HUES64 (cell line): ENCODE data around the gene VASN.
"Not testable (repeated sequence)": the region's sequence is repeated elsewhere in the genome, so short reads cannot be mapped to it uniquely, and the experiment has no call there.

Source experiments
- H3K27ac ChIP-seq: 2 replicates; pipeline ENCODE4 v1.7.0; 2013; ENCODE audit warnings: low read depth, low read length, inconsistent platforms
- H3K27me3 ChIP-seq: 2 replicates; pipeline ENCODE4 v1.6.1; 2013; ENCODE audit warnings: mild to moderate bottlenecking, low read length; ENCODE audit not compliant: insufficient read depth
- H3K36me3 ChIP-seq: 2 replicates; pipeline ENCODE4 v1.6.1; 2013; ENCODE audit warnings: mild to moderate bottlenecking, low read length; ENCODE audit not compliant: insufficient read depth
- H3K4me1 ChIP-seq: 2 replicates; pipeline ENCODE4 v1.6.1; 2013; ENCODE audit warnings: mild to moderate bottlenecking, low read length, moderate library complexity; ENCODE audit not compliant: insufficient read depth
- H3K4me3 ChIP-seq: 2 replicates; pipeline ENCODE4 v1.5.1; 2013; ENCODE audit warnings: mild to moderate bottlenecking, low read length, moderate library complexity
- H3K9ac ChIP-seq: 2 replicates; pipeline ENCODE4 v1.6.1; 2013; ENCODE audit warnings: mild to moderate bottlenecking, low read depth, low read length
- H3K9me3 ChIP-seq: 2 replicates; pipeline ENCODE4 v1.6.1; 2013; ENCODE audit warnings: low read depth, low read length; ENCODE audit not compliant: insufficient read depth
- WGBS: fragments of 150-250, 120-280 bp; methylation state at CpG from one replicate; pipeline ENCODE4 v1.1.7; 2013; ENCODE audit warnings: missing lambda C conversion rate; 5-methylcytosine and 5-hydroxymethylcytosine counted together

Gene VASN

DNA sequence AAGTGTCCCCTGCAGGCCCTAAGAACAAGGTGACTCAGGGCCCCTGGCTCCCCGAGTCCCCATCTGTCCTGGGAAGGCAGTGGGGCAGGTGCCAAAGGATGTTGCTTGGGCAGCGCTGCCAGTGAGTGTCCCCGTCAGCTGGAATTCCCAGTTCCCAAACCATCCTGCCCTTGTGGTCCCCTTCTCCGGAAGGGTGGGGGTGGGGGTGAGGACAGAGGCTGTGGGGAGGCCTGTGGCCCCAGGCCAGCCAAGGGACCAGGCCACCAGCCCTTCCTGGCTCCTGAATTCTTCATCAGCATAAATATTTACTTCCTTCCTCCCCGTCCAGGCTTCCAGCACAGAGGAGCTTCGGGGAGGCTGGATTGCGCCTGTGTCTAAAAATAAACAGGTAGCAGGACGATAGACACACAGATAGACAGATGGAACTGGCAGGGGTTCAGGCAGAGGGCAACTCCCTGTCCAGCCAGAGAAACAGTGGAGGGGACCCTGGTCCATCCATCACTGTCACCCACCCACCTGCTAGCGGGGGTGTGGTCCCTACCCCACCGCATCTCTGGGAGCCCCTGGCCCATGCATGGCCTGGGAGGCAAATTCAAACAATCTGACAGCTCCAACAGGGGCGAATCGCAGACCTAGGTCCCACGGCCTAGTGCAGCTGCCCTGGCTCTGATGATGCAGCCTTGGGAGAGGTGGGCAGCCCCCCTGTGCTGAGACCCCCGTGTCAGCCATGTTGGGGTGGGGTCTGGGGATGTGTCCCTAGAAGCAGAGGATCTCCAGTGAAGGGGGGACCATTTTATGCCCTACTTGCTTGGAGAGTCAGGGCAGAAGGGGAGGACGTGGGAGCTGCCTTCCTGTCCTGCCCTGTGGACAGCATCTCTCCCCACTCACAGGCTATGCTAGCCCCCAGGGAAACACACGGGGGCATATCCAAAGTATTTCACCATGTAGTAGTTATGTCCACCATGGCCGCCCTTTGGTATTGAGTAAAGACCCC lies 42.6 kb upstream of the VASN start:
- no peaks in the 10 kb centered on the region for H3K9me3 ChIP-seq
- 0 out of 2 replicates have a peak, but pooled peaks cover 5% of the 10 kb centered on the region for H3K36me3 ChIP-seq
- H3K4me1 ChIP-seq = peaks cover 11% of the 10 kb centered on the region
- peak overlapping the region; percentile 75; the same call in 1 of the 2 replicates for H3K9ac ChIP-seq
- H3K27me3 ChIP-seq = no peaks in the 10 kb centered on the region
- no peak overlapping the region for H3K4me3 ChIP-seq
- peak overlapping the region; percentile 28; the same call in 1 of the 2 replicates for H3K27ac ChIP-seq
- WGBS = 79% methylated on average over 16 of the region's 17 CpGs

DNA sequence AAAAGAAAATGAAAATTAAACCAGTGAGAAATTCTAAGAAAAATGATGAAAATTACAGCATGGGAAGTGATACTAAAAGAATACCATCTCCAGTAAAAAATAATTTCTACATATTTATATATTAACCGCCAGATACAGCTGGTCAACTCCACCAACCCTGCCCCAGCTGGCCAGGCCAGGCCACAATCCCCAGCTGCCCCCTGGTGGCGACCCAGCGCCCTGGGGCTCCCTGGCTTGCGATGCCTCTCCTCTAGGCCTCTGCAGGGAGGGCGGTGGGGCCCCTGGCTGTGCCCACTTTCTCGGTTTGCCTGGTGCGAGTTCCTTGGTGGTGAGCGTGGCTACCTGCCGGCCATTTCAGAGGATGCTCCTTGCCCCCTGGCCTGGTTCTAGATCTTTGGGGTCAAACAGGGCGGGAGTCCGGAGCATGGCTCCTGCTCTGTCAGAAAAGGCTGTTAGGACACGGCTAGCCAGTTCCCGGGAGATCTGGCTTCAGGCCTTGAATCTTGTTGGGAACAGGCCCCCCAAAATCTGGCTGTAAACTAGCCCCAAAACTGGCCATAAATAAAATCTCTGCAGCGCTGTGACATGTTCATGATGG lies 41.3 kb upstream of the VASN start:
- H3K4me1 ChIP-seq = peaks cover 7% of the 10 kb centered on the region; the same call in 1 of the 2 replicates
- H3K27ac ChIP-seq = no peak overlapping the region
- H3K36me3 ChIP-seq = peaks cover 14% of the 10 kb centered on the region
- WGBS = 69% methylated on average over 14 of the region's 14 CpGs
- H3K27me3 ChIP-seq = no peaks in the 10 kb centered on the region
- no peak overlapping the region for H3K4me3 ChIP-seq
- H3K9ac ChIP-seq = no peak overlapping the region
- no peaks in the 10 kb centered on the region for H3K9me3 ChIP-seq

DNA sequence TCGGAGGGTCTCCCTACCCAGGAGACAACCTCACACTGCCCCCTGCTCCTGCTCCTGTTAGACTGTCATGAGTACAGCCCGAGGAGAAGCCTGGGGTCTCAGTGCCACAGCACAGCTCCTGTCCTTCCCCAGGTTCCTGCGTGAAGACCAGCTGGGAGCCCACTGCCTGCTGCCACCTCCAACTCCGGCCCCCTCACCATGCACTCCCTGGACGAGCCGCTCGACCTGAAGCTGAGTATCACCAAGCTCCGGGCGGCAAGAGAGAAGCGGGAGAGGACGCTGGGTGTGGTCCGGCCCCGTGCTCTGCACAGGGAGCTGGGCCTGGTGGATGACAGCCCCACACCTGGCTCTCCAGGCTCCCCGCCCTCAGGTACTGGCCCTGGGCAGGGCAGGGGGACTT lies 39.6 kb upstream of the VASN start:
- Histone ChIP-seq H3K9me3 (no peaks in the 10 kb centered on the region), H3K9ac (no peak overlapping the region), H3K4me1 (peaks cover 7% of the 10 kb centered on the region; the same call in 1 of the 2 replicates), H3K36me3 (peaks cover 21% of the 10 kb centered on the region), H3K4me3 (no peak overlapping the region), H3K27me3 (no peaks in the 10 kb centered on the region), H3K27ac (no peak overlapping the region)
- WGBS = 96% methylated on average over 14 of the region's 14 CpGs

DNA sequence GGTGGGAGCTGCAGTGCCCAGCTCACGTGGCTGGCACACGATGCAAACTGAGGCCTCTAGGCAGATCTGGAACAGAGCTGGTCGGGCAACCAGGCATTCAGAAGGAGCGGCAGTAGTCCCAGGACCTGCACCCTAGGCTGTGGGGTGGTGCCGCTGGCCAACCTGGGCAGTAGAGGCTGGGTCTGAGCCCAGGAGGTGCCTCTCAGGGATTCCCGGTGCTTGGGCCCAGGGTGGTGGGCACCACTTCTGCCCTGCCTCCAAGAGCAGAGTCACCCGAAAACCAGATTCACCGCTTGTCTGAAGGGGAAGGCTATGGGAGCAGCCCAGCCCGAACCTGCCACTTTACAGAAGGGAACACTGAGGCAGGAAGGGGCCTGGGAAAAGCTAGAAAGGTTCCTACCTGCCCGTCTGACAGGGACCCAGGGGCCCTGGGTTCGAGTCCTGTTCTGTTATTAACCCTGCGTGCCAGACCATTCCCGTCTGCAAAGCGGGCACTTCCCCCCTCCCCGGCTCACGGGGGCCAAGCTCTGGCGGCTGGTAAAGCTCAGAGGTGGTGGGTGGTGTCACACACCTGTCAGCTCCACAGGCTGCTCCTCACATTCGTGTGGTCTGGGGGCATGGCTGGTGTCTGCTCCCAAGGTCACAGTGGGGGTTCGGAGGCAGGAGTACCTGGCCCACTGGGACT lies 38.9 kb upstream of the VASN start:
- Histone ChIP-seq H3K9ac (no peak overlapping the region), H3K9me3 (no peaks in the 10 kb centered on the region), H3K4me1 (peaks cover 7% of the 10 kb centered on the region; the same call in 1 of the 2 replicates), H3K27ac (no peak overlapping the region), H3K36me3 (peaks cover 25% of the 10 kb centered on the region), H3K27me3 (no peaks in the 10 kb centered on the region), H3K4me3 (no peak overlapping the region)
- 96% methylated on average over 19 of the region's 19 CpGs for WGBS

DNA sequence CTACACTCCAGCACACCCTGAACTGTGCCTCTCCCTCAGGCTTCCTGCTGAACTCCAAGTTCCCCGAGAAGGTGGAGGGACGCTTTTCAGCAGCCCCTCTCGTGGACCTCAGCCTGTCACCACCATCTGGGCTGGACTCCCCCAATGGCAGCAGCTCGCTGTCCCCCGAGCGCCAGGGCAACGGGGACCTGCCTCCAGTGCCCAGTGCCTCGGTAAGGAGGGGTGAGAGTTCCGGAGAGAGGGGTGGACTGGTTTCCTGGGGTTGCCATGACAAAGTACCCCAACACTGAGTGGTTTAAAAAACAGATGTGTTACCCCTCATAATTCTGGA lies 38.4 kb upstream of the VASN start:
- H3K9me3 ChIP-seq = no peaks in the 10 kb centered on the region
- WGBS = 95% methylated on average over 9 of the region's 9 CpGs

DNA sequence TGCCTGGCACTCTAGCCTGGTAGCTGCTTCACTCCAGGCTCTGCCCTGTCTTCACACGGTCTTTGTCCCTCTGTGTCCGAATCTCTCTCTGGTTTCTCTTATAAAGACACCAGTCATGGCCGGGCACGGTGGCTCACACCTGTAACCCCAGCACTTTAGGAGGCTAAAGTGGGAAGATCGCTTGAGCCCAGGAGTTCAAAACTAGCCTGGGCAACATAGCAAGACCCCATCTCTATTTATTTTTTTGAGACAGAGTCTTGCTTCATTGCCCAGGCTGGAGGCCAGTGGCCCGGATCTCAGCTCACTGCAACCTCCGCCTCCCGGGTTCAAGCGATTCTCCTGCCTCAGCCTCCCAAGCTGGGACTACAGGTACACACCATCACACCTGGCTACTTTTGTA lies 37.9 kb upstream of the VASN start:
- H3K36me3 ChIP-seq = peaks cover 33% of the 10 kb centered on the region
- not testable (repeated sequence) for H3K27ac ChIP-seq
- 96% methylated on average over 9 of the region's 9 CpGs for WGBS

More for the DNA sequence above, 38.4 kb upstream of the VASN start:
- no peaks in the 10 kb centered on the region for H3K27me3 ChIP-seq
- no peak overlapping the region for H3K27ac ChIP-seq
- no peak overlapping the region for H3K4me3 ChIP-seq
- H3K9ac ChIP-seq = no peak overlapping the region
- peaks cover 30% of the 10 kb centered on the region for H3K36me3 ChIP-seq
- H3K4me1 ChIP-seq = peaks cover 6% of the 10 kb centered on the region; the same call in 1 of the 2 replicates

DNA sequence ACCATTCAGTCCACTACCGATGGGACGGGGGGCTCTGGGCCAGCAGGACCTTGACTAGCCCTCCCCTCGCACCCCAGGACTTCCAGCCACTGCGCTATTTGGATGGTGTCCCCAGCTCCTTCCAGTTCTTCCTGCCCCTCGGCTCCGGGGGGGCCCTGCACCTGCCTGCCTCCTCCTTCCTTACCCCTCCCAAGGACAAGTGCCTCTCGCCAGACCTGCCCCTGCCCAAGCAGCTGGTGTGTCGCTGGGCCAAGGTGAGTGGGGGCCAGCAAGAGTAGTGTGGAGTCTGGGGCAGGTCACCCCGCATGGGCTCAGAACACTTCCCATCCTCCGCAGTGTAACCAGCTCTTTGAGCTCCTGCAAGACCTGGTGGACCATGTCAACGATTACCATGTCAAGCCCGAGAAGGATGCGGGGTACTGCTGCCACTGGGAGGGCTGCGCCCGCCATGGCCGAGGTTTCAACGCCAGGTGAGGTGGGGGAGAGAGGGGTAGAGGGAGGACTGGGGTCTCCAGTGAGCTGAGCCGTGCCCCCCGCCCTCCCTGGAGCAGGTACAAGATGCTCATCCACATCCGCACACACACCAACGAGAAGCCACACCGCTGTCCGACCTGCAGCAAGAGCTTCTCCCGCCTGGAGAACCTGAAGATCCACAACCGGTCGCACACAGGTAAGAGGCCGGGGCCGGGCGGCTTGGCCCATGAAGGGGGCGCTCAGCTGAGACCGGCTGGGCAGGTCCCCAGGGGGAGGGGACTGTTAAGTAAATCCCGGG lies 36.7 kb upstream of the VASN start:
- Histone ChIP-seq H3K9ac (no peak overlapping the region), H3K27ac (no peak overlapping the region), H3K4me1 (no peaks in the 10 kb centered on the region), H3K36me3 (peaks cover 38% of the 10 kb centered on the region), H3K4me3 (no peak overlapping the region), H3K9me3 (no peaks in the 10 kb centered on the region), H3K27me3 (no peaks in the 10 kb centered on the region)
- WGBS = 92% methylated on average over 32 of the region's 32 CpGs

More for the DNA sequence above, 37.9 kb upstream of the VASN start:
- H3K4me3 ChIP-seq, H3K9me3 ChIP-seq, H3K27me3 ChIP-seq, H3K9ac ChIP-seq, H3K4me1 ChIP-seq: not testable (repeated sequence)

DNA sequence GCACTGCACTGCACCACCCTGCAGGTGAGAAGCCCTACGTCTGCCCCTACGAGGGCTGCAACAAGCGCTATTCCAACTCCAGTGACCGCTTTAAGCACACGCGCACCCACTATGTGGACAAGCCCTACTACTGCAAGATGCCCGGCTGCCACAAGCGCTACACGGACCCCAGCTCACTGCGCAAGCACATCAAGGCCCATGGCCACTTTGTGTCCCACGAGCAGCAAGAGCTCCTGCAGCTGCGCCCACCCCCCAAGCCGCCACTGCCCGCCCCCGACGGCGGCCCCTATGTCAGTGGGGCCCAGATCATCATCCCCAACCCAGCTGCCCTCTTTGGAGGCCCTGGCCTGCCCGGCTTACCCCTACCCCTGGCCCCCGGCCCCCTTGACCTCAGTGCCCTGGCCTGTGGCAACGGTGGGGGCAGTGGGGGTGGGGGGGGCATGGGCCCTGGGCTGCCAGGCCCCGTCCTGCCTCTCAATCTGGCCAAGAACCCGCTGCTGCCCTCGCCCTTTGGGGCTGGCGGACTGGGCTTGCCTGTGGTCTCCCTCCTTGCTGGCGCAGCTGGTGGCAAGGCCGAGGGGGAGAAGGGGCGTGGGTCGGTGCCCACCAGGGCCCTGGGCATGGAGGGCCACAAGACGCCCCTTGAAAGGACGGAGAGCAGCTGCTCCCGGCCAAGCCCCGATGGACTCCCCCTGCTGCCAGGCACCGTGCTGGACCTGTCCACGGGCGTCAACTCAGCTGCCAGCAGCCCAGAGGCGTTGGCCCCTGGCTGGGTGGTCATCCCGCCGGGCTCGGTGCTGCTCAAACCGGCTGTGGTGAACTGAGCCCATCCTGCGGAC lies 34.7 kb upstream of the VASN start:
- 94% methylated on average over 40 of the region's 41 CpGs for WGBS
- peaks cover 50% of the 10 kb centered on the region for H3K36me3 ChIP-seq
- no peaks in the 10 kb centered on the region for H3K27me3 ChIP-seq
- no peak overlapping the region for H3K27ac ChIP-seq
- no peak overlapping the region for H3K9ac ChIP-seq
- H3K4me1 ChIP-seq = no peaks in the 10 kb centered on the region
- no peaks in the 10 kb centered on the region for H3K9me3 ChIP-seq
- H3K4me3 ChIP-seq = no peak overlapping the region

DNA sequence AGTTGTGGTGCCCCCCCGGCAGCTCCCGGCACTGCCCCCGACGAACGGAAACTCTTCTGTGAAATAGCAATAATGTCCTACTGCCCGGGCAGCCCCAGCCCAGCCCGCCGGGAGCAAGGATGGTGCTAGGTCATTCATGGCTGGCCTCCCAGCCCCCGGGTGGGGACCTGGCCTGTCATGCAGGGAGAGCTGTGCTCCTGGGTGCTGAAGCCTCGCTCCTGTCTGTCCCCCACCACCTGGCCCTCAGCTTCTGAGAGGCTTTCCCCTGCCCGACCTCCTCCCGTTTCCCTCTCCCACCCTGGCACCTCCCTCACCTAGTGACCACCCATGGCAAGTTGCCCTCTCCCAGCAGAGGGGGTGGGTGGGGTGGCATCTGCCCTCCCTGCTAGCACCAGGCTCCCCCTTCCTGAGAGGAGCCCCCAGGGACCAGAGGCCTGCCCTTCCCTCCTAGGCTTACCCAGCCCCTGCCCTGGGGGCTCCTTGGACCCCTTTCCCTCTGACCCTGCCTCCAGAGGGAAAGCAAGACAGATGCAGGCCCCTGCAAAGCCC lies 34.0 kb upstream of the VASN start:
- Histone ChIP-seq H3K4me3 (no peak overlapping the region), H3K4me1 (no peaks in the 10 kb centered on the region), H3K9ac (no peak overlapping the region), H3K36me3 (peaks cover 50% of the 10 kb centered on the region), H3K27me3 (no peaks in the 10 kb centered on the region), H3K9me3 (no peaks in the 10 kb centered on the region), H3K27ac (no peak overlapping the region)
- 91% methylated on average over 12 of the region's 12 CpGs for WGBS

DNA sequence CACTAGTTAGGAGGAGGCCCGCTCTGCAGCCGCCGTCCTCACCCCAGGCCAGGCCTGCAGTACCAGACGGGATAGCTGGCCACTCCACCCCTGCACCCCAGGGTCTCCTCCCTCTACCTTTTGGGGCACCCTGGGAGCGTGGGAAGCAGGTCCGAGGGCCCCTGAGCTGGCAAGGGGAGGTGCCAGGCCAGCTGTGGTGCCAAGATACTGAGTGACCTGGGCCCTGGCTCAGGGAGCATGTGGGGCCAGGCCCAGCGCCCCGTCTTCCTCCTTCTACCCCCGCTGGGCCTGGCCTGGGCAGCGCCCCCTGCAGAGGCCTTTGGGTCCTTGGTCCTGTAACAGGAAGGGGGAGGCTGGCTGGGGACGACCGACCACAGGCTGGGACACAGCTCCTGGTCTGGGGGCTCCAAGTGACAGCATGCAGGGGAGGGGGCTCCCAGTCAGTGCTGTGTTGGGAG lies 33.5 kb upstream of the VASN start:
- 90% methylated on average over 12 of the region's 12 CpGs for WGBS
- H3K9me3 ChIP-seq = no peaks in the 10 kb centered on the region
- no peaks in the 10 kb centered on the region for H3K27me3 ChIP-seq
- peaks cover 50% of the 10 kb centered on the region for H3K36me3 ChIP-seq
- no peak overlapping the region for H3K4me3 ChIP-seq
- no peak overlapping the region for H3K27ac ChIP-seq
- no peaks in the 10 kb centered on the region for H3K4me1 ChIP-seq
- no peak overlapping the region for H3K9ac ChIP-seq
